ENCODE measurements around the gene RPL13.

DNA sequence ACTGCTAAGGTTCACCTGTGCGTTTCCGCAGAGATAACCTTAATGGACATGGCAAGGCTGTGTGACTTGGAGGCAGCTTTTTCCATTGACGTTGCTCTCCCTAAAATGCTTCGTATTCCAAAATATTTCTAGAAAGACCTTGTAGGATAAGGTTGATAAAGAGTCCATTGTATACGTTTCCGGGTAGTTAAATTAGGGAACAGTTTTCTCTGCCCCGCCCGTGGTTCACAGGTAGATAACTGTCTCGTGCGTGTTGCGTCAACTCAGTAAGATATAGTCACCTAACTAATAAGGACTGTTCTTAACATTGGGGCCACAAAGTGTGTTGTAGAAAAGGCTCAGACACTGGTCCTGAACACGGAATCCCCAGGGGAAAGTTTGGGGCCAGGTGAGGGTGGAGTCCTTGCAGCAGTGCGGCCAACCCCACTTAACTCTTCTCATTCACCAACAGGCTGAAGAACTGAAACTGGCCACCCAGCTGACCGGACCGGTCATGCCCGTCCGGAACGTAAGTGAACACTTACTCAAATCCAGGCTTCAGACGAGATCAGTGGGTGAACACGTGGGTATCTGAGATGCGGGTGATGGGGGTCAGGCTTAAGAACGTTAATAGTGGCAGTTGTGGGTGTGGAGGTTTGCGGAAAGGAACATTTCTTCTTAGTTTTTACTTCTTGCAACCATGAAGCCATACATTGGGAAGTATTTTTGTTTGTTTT is 1.6 kb downstream of the RPL13 start:
- TF ChIP-seq, protein P1, sequence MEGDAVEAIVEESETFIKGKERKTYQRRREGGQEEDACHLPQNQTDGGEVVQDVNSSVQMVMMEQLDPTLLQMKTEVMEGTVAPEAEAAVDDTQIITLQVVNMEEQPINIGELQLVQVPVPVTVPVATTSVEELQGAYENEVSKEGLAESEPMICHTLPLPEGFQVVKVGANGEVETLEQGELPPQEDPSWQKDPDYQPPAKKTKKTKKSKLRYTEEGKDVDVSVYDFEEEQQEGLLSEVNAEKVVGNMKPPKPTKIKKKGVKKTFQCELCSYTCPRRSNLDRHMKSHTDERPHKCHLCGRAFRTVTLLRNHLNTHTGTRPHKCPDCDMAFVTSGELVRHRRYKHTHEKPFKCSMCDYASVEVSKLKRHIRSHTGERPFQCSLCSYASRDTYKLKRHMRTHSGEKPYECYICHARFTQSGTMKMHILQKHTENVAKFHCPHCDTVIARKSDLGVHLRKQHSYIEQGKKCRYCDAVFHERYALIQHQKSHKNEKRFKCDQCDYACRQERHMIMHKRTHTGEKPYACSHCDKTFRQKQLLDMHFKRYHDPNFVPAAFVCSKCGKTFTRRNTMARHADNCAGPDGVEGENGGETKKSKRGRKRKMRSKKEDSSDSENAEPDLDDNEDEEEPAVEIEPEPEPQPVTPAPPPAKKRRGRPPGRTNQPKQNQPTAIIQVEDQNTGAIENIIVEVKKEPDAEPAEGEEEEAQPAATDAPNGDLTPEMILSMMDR (IDR thresholded peaks at IDR 0.05): no peak
- no peak for TF ChIP-seq POLR2A (IDR thresholded peaks at IDR 0.05)
